HepG2 (cell line): ENCODE measurements around the gene SOWAHA. TPM values are rescaled to one million over a fixed set of nuclear protein-coding genes. Genes with fewer than 3 reads are reported as not detected.
A peak's percentile ranks its signal among the peaks of the same experiment; 100 is the strongest.

Experiments
- ATAC-seq: fragments of 200-7000 bp; cut with Tn5 transposase; 3 replicates; pipeline ENCODE4 v1.9.1; 2020; ENCODE audit warnings: mild to moderate bottlenecking, moderate library complexity
- BruUV-seq: library from RNA; stranded (reverse); fragments of 400-500 nt; replicated peaks from 2 replicates; lab custom pipeline; 2021; lab: Mats Ljungman, UMichigan
- CTCF ChIA-PET: fragments of 300-600 bp; formaldehyde crosslinking; extraction: SDS; loops from one replicate; lab custom pipeline; 2021; ENCODE audit warnings: low total read pairs, inconsistent platforms, low intra/inter-chr PET ratio; lab: Yijun Ruan, JAX
- POLR2A ChIA-PET: fragments of 350-600 bp; sonication (Branson Sonifier 250); formaldehyde crosslinking; loops from one replicate; lab custom pipeline; 2020; ENCODE audit warnings: antibody characterized with exemption, inconsistent platforms; lab: Yijun Ruan, JAX
- DNase-seq: peaks from one replicate; pipeline ENCODE4 v3.0.0-alpha.2; 2015; ENCODE audit warnings: low spot score
- FAIRE-seq: peaks from 3 replicates; lab custom pipeline; 2011; peaks lifted over from hg19 to GRCh38; lab: Jason Lieb, UNC
- H2AFZ ChIP-seq: one replicate; pipeline ENCODE4 v1.6.1; 2011; ENCODE audit warnings: low read length, inconsistent platforms
- H3K27ac ChIP-seq: fragments of 300-600 bp; 3 replicates; pipeline ENCODE4 v1.8.0; 2011; ENCODE audit warnings: mixed run types, mild to moderate bottlenecking, mixed read lengths, low read length, inconsistent platforms; ENCODE audit not compliant: insufficient read depth; ENCODE audit errors: extremely low read length
- H3K27me3 ChIP-seq, 2 experiments: fragments of 200-600 bp in 1 of 2; 2 replicates in 1 of 2; 3 replicates in 1 of 2; pipeline versions ENCODE4 v1.6.0 to v1.8.0; 2011; ENCODE audit warnings: low read length in 2 of 2, mild to moderate bottlenecking in 2 of 2, moderate library complexity in 2 of 2, inconsistent platforms in 1 of 2; ENCODE audit not compliant: insufficient read depth in 2 of 2, control insufficient read depth in 1 of 2
- H3K36me3 ChIP-seq, 2 experiments: fragments of 200-600 bp in 1 of 2; replicated peaks in 1 of 2; 2 replicates in 1 of 2; 3 replicates in 1 of 2; pipeline versions ENCODE4 v1.5.1 to v1.8.0; 2011; ENCODE audit warnings: low read length in 2 of 2, inconsistent platforms in 1 of 2; ENCODE audit not compliant: insufficient read depth in 2 of 2, control insufficient read depth in 1 of 2
- H3K4me1 ChIP-seq: 2 replicates; pipeline ENCODE4 v1.5.1; 2012; ENCODE audit warnings: low read length, inconsistent platforms; ENCODE audit not compliant: insufficient read depth
- H3K4me2 ChIP-seq: 2 replicates; pipeline ENCODE4 v1.6.0; 2011; ENCODE audit warnings: low read depth, low read length, inconsistent platforms
- H3K4me3 ChIP-seq, 3 experiments: fragments of 200-600 bp in 1 of 3; sonication (generic), shearing (Covaris generic) in 1 of 3; replicated peaks in 1 of 3; 2 replicates each; pipeline ENCODE4 v1.5.1; 2011 to 2016; ENCODE audit warnings: low read length in 3 of 3, inconsistent platforms in 2 of 3, low read depth in 2 of 3, mild to moderate bottlenecking in 2 of 3, control low read depth in 1 of 3, mixed read lengths in 1 of 3; ENCODE audit not compliant: insufficient read depth in 1 of 3
- H3K79me2 ChIP-seq: one replicate; pipeline ENCODE4 v1.6.1; 2011; ENCODE audit warnings: low read length, inconsistent platforms; ENCODE audit not compliant: insufficient read depth
- H3K9ac ChIP-seq: 2 replicates; pipeline ENCODE4 v1.6.0; 2011; ENCODE audit warnings: mild to moderate bottlenecking, low read depth, low read length, inconsistent platforms; ENCODE audit not compliant: insufficient read depth
- H3K9me3 ChIP-seq: 2 replicates; pipeline ENCODE4 v1.5.1; 2012; ENCODE audit warnings: mild to moderate bottlenecking, low read length
- H4K20me1 ChIP-seq: 2 replicates; pipeline ENCODE4 v1.6.0; 2011; ENCODE audit warnings: inconsistent platforms, mild to moderate bottlenecking, low read length, moderate library complexity; ENCODE audit not compliant: insufficient read depth
- CCAR2 ChIP-seq: fragments of 200-400 bp; formaldehyde crosslinking; optimal IDR thresholded peaks from 2 replicates; pipeline ENCODE3; 2018; ENCODE audit warnings: low read depth, mild to moderate bottlenecking, low read length, moderate library complexity
- HOXA3 ChIP-seq: sonication (generic); formaldehyde crosslinking; IDR thresholded peaks from 2 replicates; pipeline ENCODE4 v1.5.0; 2020; ENCODE audit warnings: missing genetic modification reagents
- KAT2B ChIP-seq: fragments of 150-350 bp; IDR thresholded peaks from 2 replicates; pipeline ENCODE4 v1.6.1; 2014; ENCODE audit warnings: low read depth, low read length, borderline replicate concordance
- MTERF4 ChIP-seq: sonication (generic); formaldehyde crosslinking; IDR thresholded peaks from 2 replicates; pipeline ENCODE4 v1.8.0; 2023; ENCODE audit warnings: mild to moderate bottlenecking, missing genetic modification reagents
- NFE2L2 ChIP-seq: fragments of 150-350 bp; IDR thresholded peaks from 2 replicates; pipeline ENCODE4 v1.6.1; 2014; ENCODE audit warnings: low read length
- ZBTB14 ChIP-seq: sonication (generic); formaldehyde crosslinking; IDR thresholded peaks from 2 replicates; pipeline ENCODE4 v1.4.0; 2020; ENCODE audit warnings: missing genetic modification reagents
- ZBTB33 ChIP-seq: sonication (generic); formaldehyde crosslinking; IDR thresholded peaks from 2 replicates; pipeline ENCODE4 v1.4.0; 2020; ENCODE audit warnings: missing genetic modification reagents
- ZBTB38 ChIP-seq: sonication (generic); formaldehyde crosslinking; IDR thresholded peaks from 2 replicates; pipeline ENCODE4 v1.5.1; 2020; ENCODE audit warnings: mild to moderate bottlenecking, missing genetic modification reagents
- ZFP36L1 ChIP-seq: sonication (generic); formaldehyde crosslinking; IDR thresholded peaks from 2 replicates; pipeline ENCODE4 v1.8.0; 2022; ENCODE audit warnings: mild to moderate bottlenecking, missing genetic modification reagents, moderate library complexity
- ZHX1 ChIP-seq: sonication (generic); formaldehyde crosslinking; IDR thresholded peaks from 2 replicates; pipeline ENCODE4 v1.8.1; 2022; ENCODE audit warnings: low read depth, mild to moderate bottlenecking, missing genetic modification reagents
- ZNF687 ChIP-seq: sonication (generic); formaldehyde crosslinking; IDR thresholded peaks from 2 replicates; pipeline ENCODE4 v1.5.1; 2020; ENCODE audit warnings: mild to moderate bottlenecking, missing genetic modification reagents, moderate library complexity
- WGBS: methylation state at CpG from one replicate; pipeline ENCODE4 v1.1.6; 2017; ENCODE audit warnings: low lambda C conversion rate; 5-methylcytosine and 5-hydroxymethylcytosine counted together
- in situ Hi-C: cut with HindIII; loops from 2 replicates; pipeline ENCODE4 v1.10.0; 2017; ENCODE audit warnings: low pct_unique_long_range_greater_than_20kb; ENCODE audit not compliant: extremely low pct_ligation_motif_present
- intact Hi-C: fragments of 100-400 bp; cut with micrococcal nuclease; formaldehyde crosslinking; loops from one replicate; pipeline ENCODE4 v1.10.0; 2022; ENCODE audit not compliant: unreplicated experiment
- polyA plus RNA-seq, 8 experiments: library from polyadenylated mRNA; depleted of rRNA in 3 of 8; stranded (reverse) in 7 of 8; unstranded in 1 of 8; fragments of >200 nt; fragmentation: Illumina TruSeq in 4 of 8; extraction: Trizol in 4 of 8; gene quantifications; 2 replicates each; pipeline versions ENCODE4 v1.2.1 to v1.2.3, GENCODE V29; 2011 to 2016; ENCODE audit warnings: low read depth in 4 of 8, missing spikeins in 1 of 8, mixed read lengths in 1 of 8; ENCODE audit not compliant: insufficient read depth in 1 of 8
- total RNA-seq, 5 experiments: library from RNA; depleted of rRNA; stranded (reverse); fragments of >200 nt; fragmentation: Illumina TruSeq; extraction: Trizol; gene quantifications; 2 replicates each; pipeline ENCODE4 v1.2.3, GENCODE V29; 2016; ENCODE audit warnings: low read depth in 1 of 5

Gene SOWAHA
- total and polyA plus RNA-seq, 2 of the 13 experiments (the other 11 are each of a cell fraction or from before 2014, with no cell fraction given): 0.95 to 1.9 TPM

- no TSS peak for BruUV-seq
- peaks cover 58% of the 10 kb centered on the region for H3K4me1 ChIP-seq
- no peak overlapping the region; a peak in 1 of 6 replicates for H3K4me3 ChIP-seq
- no peaks in the 10 kb centered on the region for H4K20me1 ChIP-seq
- H3K36me3 ChIP-seq: no peaks in the 10 kb centered on the region
- TF ChIP-seq HOXA3 (CRISPR knock-in tag) (peak; percentile 71), NFE2L2 (no peak), ZBTB33 (CRISPR knock-in tag) (0 out of 2 replicates have a peak, but pooled peaks have one; percentile 38), ZBTB38 (CRISPR knock-in tag) (peak; percentile 88), KAT2B (no peak), ZHX1 (CRISPR knock-in tag) (peak; percentile 98), ZNF687 (CRISPR knock-in tag) (peak; percentile 15; the same call in 1 of the 2 replicates), CCAR2 (no peak), MTERF4 (CRISPR knock-in tag) (no peak), ZBTB14 (CRISPR knock-in tag) (no peak), ZFP36L1 (no peak)
- CTCF ChIA-PET: no interaction called here
- H3K27ac ChIP-seq: peak overlapping the region; percentile 12
- no peak for ATAC-seq
- intact Hi-C loops (no loop called here), in situ Hi-C loops (loop anchor here (5.0 kb wide), 1 partner anchor 42 kb away; no protein-coding TSS in a partner anchor)
- FAIRE-seq: no peak
- no peaks in the 10 kb centered on the region for H3K27me3 ChIP-seq
- H2AFZ ChIP-seq: no peak overlapping the region
- H3K9ac ChIP-seq: no peak overlapping the region
- no peaks in the 10 kb centered on the region for H3K9me3 ChIP-seq
- no peak overlapping the region for H3K4me2 ChIP-seq
- H3K79me2 ChIP-seq: no peaks in the 10 kb centered on the region
- 98% methylated on average over 75 of the region's 81 CpGs for WGBS
- POLR2A ChIA-PET: interaction anchor here (1.1 to 1.5 kb wide), 2 partner anchors 8 to 25 kb away, joined by 3 to 5 read pairs; no protein-coding TSS in a partner anchor
- no peak for DNase-seq
Observed at GRCh38 chr5:132814503-132815294, 1.6 kb downstream of the SOWAHA start.
